Breast epithelium (tissue), 4 donors: ENCODE measurements around the gene FHL1. TPM values are rescaled to one million over a fixed set of nuclear protein-coding genes. Genes with fewer than 3 reads are reported as not detected.

Source experiments
- DNase-seq, 2 donors: peaks; one replicate each; pipeline ENCODE4 v3.0.0-alpha.2; 2019; ENCODE audit warnings: low spot score in 2 of 2
- H3K27ac ChIP-seq, 2 donors: fragments of 200-600 bp; sonication (generic) in 1 of 2; one replicate each; pipeline ENCODE4 v1.5.1; 2016 to 2019; ENCODE audit warnings: mild to moderate bottlenecking in 1 of 2
- H3K27me3 ChIP-seq, 2 donors: fragments of 200-600 bp; sonication (generic) in 1 of 2; one replicate each; pipeline versions ENCODE4 v1.5.1 to v1.6.0; 2017 to 2019; ENCODE audit warnings: control low read depth in 1 of 2, mild to moderate bottlenecking in 1 of 2
- H3K36me3 ChIP-seq: fragments of 200-600 bp; one replicate; pipeline ENCODE4 v1.5.1; 2019
- H3K4me1 ChIP-seq, 2 donors: fragments of 200-600 bp; sonication (generic); one replicate each; pipeline ENCODE4 v1.5.1; 2016 to 2019; ENCODE audit warnings: control low read depth in 1 of 2
- H3K4me3 ChIP-seq, 3 donors: fragments of 200-600 bp; sonication (generic); 1 replicate in 2 of 3; 2 replicates in 1 of 3; pipeline ENCODE4 v1.5.1; 2016 to 2019; ENCODE audit warnings: mild to moderate bottlenecking in 3 of 3, moderate library complexity in 2 of 3
- H3K9me3 ChIP-seq, 2 donors: fragments of 200-600 bp; sonication (generic) in 1 of 2; one replicate each; pipeline ENCODE4 v1.5.1; 2016 to 2019; ENCODE audit warnings: control low read depth in 1 of 2
- POLR2A ChIP-seq: fragments of 450-650 bp; IDR thresholded peaks from one replicate; pipeline ENCODE4 v1.6.1; 2016; ENCODE audit warnings: antibody characterized with exemption, mild to moderate bottlenecking, moderate library complexity
- POLR2AphosphoS5 ChIP-seq, 3 donors: sonication (generic); formaldehyde crosslinking; IDR thresholded peaks; one replicate each; pipeline ENCODE4 v1.6.1; 2017; ENCODE audit warnings: antibody characterized with exemption in 3 of 3
- intact Hi-C: fragments of 100-400 bp; cut with DNase I; formaldehyde crosslinking; loops from one replicate; pipeline ENCODE4 v1.15.1; 2023; ENCODE audit warnings: low total_unique reads
- total RNA-seq, 3 donors: library from RNA; depleted of rRNA; stranded (reverse); fragments of >200 nt; gene quantifications; one replicate each; pipeline ENCODE4 v1.1.0, GENCODE V29; 2016
- TF ChIP-seq, protein P1 (sequence below), 3 donors: fragments of 450-650 bp; IDR thresholded peaks; one replicate each; pipeline ENCODE4 v1.5.1; 2016 to 2017; ENCODE audit warnings: antibody characterized with exemption in 3 of 3, mild to moderate bottlenecking in 3 of 3, moderate library complexity in 3 of 3

Gene FHL1
- total RNA-seq, 3 donors from 2014 or later: 299 to 1,250 (median 654) TPM

DNA sequence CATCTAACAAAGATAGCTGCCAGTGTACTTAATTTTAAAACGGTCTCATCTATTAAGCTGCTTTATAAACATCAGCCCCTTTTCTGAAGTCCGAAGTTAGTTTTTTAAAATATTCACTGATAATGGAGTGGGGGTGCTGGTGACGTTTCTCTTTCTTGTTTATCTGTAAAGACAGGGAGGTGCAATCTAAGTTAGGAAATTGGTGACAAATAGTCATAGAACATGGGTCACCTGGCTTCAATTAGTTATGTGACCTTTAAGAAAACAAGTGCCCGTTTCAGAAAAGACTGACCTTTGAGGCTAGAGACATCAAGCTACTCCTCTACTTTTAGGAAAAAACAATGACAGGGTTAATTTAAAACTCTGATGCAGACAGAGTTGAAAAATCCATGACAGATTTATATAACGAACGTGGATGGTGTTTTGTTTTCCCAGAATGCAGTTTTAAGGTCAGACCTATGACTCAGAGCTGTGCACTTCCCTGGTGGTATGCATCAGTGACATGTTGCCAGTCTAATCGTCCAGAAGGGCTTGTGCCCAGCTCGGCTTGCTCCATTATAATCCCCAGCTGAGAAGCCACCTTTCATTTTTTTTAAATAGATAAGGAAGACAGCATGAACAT, 38.2 kb downstream of the FHL1 start:
- Histone ChIP-seq H3K4me3 (no peak overlapping the region), H3K36me3 (no peaks in the 10 kb centered on the region), H3K27me3 (peaks cover 0 to 45% of the 10 kb centered on the region in 2 donors), H3K9me3 (no peaks in the 10 kb centered on the region), H3K27ac (no peak overlapping the region), H3K4me1 (no peaks in the 10 kb centered on the region)
- no peak for DNase-seq
- TF ChIP-seq POLR2AphosphoS5 (IDR thresholded peaks at IDR 0.05) (no peak), POLR2A (no peak)
- TF ChIP-seq, protein P1, sequence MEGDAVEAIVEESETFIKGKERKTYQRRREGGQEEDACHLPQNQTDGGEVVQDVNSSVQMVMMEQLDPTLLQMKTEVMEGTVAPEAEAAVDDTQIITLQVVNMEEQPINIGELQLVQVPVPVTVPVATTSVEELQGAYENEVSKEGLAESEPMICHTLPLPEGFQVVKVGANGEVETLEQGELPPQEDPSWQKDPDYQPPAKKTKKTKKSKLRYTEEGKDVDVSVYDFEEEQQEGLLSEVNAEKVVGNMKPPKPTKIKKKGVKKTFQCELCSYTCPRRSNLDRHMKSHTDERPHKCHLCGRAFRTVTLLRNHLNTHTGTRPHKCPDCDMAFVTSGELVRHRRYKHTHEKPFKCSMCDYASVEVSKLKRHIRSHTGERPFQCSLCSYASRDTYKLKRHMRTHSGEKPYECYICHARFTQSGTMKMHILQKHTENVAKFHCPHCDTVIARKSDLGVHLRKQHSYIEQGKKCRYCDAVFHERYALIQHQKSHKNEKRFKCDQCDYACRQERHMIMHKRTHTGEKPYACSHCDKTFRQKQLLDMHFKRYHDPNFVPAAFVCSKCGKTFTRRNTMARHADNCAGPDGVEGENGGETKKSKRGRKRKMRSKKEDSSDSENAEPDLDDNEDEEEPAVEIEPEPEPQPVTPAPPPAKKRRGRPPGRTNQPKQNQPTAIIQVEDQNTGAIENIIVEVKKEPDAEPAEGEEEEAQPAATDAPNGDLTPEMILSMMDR (IDR thresholded peaks at IDR 0.05): no peak
- intact Hi-C loops: no loop called here

DNA sequence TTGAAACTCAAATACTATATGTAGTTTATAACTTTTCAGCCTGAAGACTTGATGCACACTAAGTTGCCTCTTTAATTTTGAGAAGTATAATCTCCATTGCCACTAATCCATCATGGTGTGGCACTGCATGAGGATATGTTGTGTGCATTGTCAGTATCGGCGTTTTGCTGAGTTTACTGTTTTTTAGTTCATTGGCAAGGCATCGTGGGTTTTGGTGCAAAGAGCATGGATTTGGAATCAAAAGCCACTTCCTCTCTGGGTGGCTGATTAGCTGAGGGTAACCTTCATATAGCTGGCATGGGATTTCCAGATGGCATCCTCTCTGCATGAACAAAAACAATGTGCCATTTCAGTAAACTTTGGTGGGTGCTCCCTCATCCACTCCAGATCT, 38.7 kb downstream of the FHL1 start:
- H3K27ac ChIP-seq: no peak overlapping the region
- TF ChIP-seq POLR2A (no peak), POLR2AphosphoS5 (IDR thresholded peaks at IDR 0.05) (no peak)
- TF ChIP-seq, protein P1 (IDR thresholded peaks at IDR 0.05): no peak
- H3K4me1 ChIP-seq: no peaks in the 10 kb centered on the region
- no peak for DNase-seq
- no peaks in the 10 kb centered on the region for H3K9me3 ChIP-seq
- no peak overlapping the region for H3K4me3 ChIP-seq
- peaks cover 0 to 43% of the 10 kb centered on the region in 2 donors for H3K27me3 ChIP-seq
- intact Hi-C loops: no loop called here
- no peaks in the 10 kb centered on the region for H3K36me3 ChIP-seq

DNA sequence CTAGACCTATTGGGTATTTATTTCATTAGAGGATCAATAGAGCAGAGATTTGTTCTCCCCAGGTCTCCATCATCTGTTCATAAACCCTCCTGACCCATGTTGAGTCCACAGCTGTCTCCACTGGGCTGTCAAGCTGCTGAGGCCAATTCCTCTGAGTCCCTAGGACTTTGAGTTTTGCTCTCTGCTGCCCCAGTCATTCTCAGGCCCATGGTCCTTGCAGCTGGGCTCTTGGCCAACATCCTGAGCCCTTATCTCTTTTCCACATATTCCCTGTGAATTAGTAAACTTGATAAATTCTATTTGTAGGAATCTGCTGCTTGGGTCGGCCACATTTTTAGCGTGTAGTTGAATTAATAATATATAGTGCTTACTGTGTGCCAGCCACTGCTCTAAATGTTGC, 41.9 kb downstream of the FHL1 start:
- Histone ChIP-seq H3K27ac (no peak overlapping the region), H3K27me3 (peaks cover 0 to 47% of the 10 kb centered on the region in 2 donors), H3K9me3 (no peaks in the 10 kb centered on the region), H3K4me1 (no peaks in the 10 kb centered on the region), H3K36me3 (no peaks in the 10 kb centered on the region), H3K4me3 (no peak overlapping the region)
- intact Hi-C loops: no loop called here
- TF ChIP-seq, protein P1 (IDR thresholded peaks at IDR 0.05): no peak
- TF ChIP-seq POLR2AphosphoS5 (IDR thresholded peaks at IDR 0.05) (no peak), POLR2A (no peak)
- no peak for DNase-seq

DNA sequence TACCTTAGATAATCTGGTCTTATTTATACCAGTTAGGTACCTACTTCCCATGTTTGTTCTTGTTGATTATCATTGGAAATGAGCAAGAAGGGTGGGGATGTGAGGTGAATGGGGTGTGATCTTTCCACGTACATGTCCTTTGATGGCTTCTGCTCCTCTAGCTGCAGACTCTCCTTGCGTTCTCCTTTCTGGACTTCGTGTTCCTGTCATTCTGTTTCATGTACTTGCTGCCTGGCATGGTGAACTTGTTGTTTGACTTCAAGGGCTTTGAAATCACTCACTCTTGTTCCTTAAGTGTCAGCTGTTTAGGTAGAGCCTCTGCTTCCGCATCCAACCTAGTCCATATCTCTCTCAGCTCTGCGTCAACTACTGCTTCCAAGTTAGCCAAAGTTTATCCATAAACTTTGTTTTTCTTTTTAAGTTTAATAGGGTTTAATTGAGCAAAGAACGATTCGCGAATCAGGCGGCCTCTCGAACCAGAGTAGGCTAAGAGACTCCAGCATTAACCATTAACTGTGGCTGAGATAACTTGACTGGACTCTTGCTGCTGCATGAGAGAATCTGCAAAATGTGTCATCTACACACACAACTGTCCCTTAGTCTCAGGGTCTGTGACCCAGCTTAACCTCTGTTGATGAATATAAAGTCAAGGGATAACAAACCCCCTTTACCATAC, 42.8 kb downstream of the FHL1 start:
- Histone ChIP-seq H3K27ac (no peak overlapping the region), H3K4me1 (no peaks in the 10 kb centered on the region), H3K4me3 (no peak overlapping the region), H3K9me3 (no peaks in the 10 kb centered on the region), H3K36me3 (no peaks in the 10 kb centered on the region), H3K27me3 (peaks cover 0 to 54% of the 10 kb centered on the region in 2 donors)
- intact Hi-C loops: no loop called here
- no peak for TF ChIP-seq POLR2AphosphoS5 (IDR thresholded peaks at IDR 0.05)
- TF ChIP-seq POLR2A: no peak
- TF ChIP-seq, protein P1 (IDR thresholded peaks at IDR 0.05): no peak
- no peak for DNase-seq

DNA sequence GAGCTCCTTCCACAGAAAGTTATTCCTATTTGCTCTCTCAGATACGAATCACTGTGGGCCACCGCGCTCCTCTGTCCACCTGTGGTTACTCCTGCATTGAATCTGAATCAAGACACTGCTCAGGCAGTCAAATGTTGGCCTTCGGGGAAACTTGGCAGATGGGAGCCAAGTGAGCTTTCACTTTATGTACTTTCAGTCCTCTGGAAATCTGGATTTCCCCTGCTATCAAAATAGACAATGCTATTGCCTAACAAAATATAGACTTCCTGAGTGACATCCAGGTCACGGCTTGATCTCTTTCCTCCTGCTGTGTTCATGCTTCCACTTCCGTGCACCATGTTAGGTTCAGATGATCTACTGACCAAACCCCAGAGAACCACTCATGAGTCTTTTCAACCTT, 43.8 kb downstream of the FHL1 start:
- Histone ChIP-seq H3K9me3 (no peaks in the 10 kb centered on the region), H3K4me3 (no peak overlapping the region), H3K27ac (no peak overlapping the region), H3K4me1 (no peaks in the 10 kb centered on the region), H3K27me3 (peaks cover 0 to 54% of the 10 kb centered on the region in 2 donors), H3K36me3 (no peaks in the 10 kb centered on the region)
- no peak for DNase-seq
- intact Hi-C loops: no loop called here
- TF ChIP-seq POLR2A: no peak
- TF ChIP-seq, protein P1 (IDR thresholded peaks at IDR 0.05): no peak
- TF ChIP-seq POLR2AphosphoS5 (IDR thresholded peaks at IDR 0.05): no peak
